CD4-positive, CD25-positive, alpha-beta regulatory T cell (primary cell): ENCODE results near the gene GSTA2. TPM values are rescaled to one million over a fixed set of nuclear protein-coding genes. Genes with fewer than 3 reads are reported as not detected.
"Not testable (repeated sequence)": the region's sequence is repeated elsewhere in the genome, so short reads cannot be mapped to it uniquely, and the experiment has no call there.

Source experiments
- ATAC-seq, 2 donors: fragments of 150-1000 bp; cut with Tn5 transposase; one replicate each; pipeline ENCODE4 v1.10.0; 2021; ENCODE audit warnings: low read depth in 2 of 2, moderate number of reproducible peaks in 2 of 2, moderate library complexity in 1 of 2
- DNase-seq, 3 donors: peaks; one replicate each; pipeline versions ENCODE4 v3.0.0 to v3.0.0-alpha.2; 2012 to 2022; ENCODE audit warnings: mixed read lengths in 1 of 3
- H3K27ac ChIP-seq: one replicate; pipeline ENCODE4 v1.7.0; 2013; ENCODE audit warnings: mild to moderate bottlenecking, low read length; ENCODE audit not compliant: insufficient read depth, poor library complexity, severe bottlenecking
- H3K27me3 ChIP-seq: one replicate; pipeline ENCODE4 v1.7.0; 2013; ENCODE audit warnings: low read length; ENCODE audit not compliant: control insufficient read depth, insufficient read depth
- H3K36me3 ChIP-seq: one replicate; pipeline ENCODE4 v1.7.0; 2013; ENCODE audit warnings: mild to moderate bottlenecking, low read length, moderate library complexity; ENCODE audit not compliant: control insufficient read depth, insufficient read depth
- H3K4me1 ChIP-seq: 2 replicates; pipeline ENCODE4 v1.7.0; 2013; ENCODE audit warnings: mild to moderate bottlenecking, low read length; ENCODE audit not compliant: insufficient read depth, control insufficient read depth, poor library complexity, severe bottlenecking
- H3K4me3 ChIP-seq: one replicate; pipeline ENCODE4 v1.7.0; 2013; ENCODE audit warnings: low read depth, mild to moderate bottlenecking, low read length, moderate library complexity
- H3K9me3 ChIP-seq, 2 experiments: 1 replicate in 1 of 2; 2 replicates in 1 of 2; pipeline ENCODE4 v1.7.0; 2013; ENCODE audit warnings: low read length in 2 of 2, mild to moderate bottlenecking in 1 of 2, moderate library complexity in 1 of 2; ENCODE audit not compliant: control insufficient read depth in 2 of 2
- H3K27ac Mint-ChIP-seq, 3 donors: one replicate each; pipeline ENCODE4 v1.8.0; 2020 to 2022; ENCODE audit warnings: mild to moderate bottlenecking in 3 of 3, mixed read lengths in 3 of 3, moderate library complexity in 2 of 3
- H3K27me3 Mint-ChIP-seq: one replicate; pipeline ENCODE4 v1.8.0; 2022; ENCODE audit warnings: mild to moderate bottlenecking, mixed read lengths
- H3K36me3 Mint-ChIP-seq: one replicate; pipeline ENCODE4 v1.8.0; 2020; ENCODE audit warnings: mixed read lengths
- H3K4me1 Mint-ChIP-seq, 4 donors: one replicate each; pipeline ENCODE4 v1.8.0; 2020 to 2022; ENCODE audit warnings: mixed read lengths in 4 of 4, mild to moderate bottlenecking in 1 of 4
- H3K4me3 Mint-ChIP-seq, 4 donors: one replicate each; pipeline ENCODE4 v1.8.0; 2020 to 2022; ENCODE audit warnings: mild to moderate bottlenecking in 4 of 4, mixed read lengths in 4 of 4, moderate library complexity in 3 of 4
- H3K9me3 Mint-ChIP-seq, 7 donors: one replicate each; pipeline ENCODE4 v1.8.0; 2020 to 2022; ENCODE audit warnings: mixed read lengths in 7 of 7, mild to moderate bottlenecking in 3 of 7, moderate library complexity in 2 of 7
- polyA plus RNA-seq, 4 donors: library from polyadenylated mRNA; unstranded; fragments of 300-500 nt; fragmentation: Illumina TruSeq; gene quantifications; one replicate each; pipeline ENCODE4 v1.2.3, GENCODE V29; 2021
- total RNA-seq: library from RNA; stranded (reverse); gene quantifications from one replicate; pipeline ENCODE4 v1.2.3, GENCODE V29; 2022

GSTA2 gene
- total and polyA plus RNA-seq, 5 donors from 2014 or later, result not detected

GRCh38 chr6:52776711-52777351 lies 13.6 kb upstream of the GSTA2 start:
- not testable (repeated sequence) for H3K27ac ChIP-seq, ATAC-seq, H3K36me3 ChIP-seq, DNase-seq, H3K4me1 ChIP-seq, H3K4me3 Mint-ChIP-seq, H3K27me3 ChIP-seq, H3K9me3 Mint-ChIP-seq, H3K4me3 ChIP-seq, H3K27me3 Mint-ChIP-seq, H3K27ac Mint-ChIP-seq, H3K9me3 ChIP-seq, H3K4me1 Mint-ChIP-seq, H3K36me3 Mint-ChIP-seq

- not testable (repeated sequence) for H3K9me3 ChIP-seq, H3K4me1 ChIP-seq, H3K36me3 Mint-ChIP-seq, H3K4me3 ChIP-seq, H3K27ac Mint-ChIP-seq, H3K4me3 Mint-ChIP-seq, H3K27ac ChIP-seq, H3K36me3 ChIP-seq, H3K27me3 Mint-ChIP-seq, H3K27me3 ChIP-seq, ATAC-seq, H3K9me3 Mint-ChIP-seq, H3K4me1 Mint-ChIP-seq, DNase-seq
Measured at GRCh38 chr6:52769399-52769798, 6.1 kb upstream of the GSTA2 start.

GRCh38 chr6:52767658-52768057 lies 4.4 kb upstream of the GSTA2 start:
- not testable (repeated sequence) for H3K4me3 ChIP-seq, H3K27me3 ChIP-seq, ATAC-seq, H3K4me1 Mint-ChIP-seq, H3K36me3 ChIP-seq, H3K9me3 Mint-ChIP-seq, H3K27ac Mint-ChIP-seq, H3K36me3 Mint-ChIP-seq, H3K4me1 ChIP-seq, H3K27ac ChIP-seq, H3K27me3 Mint-ChIP-seq, H3K4me3 Mint-ChIP-seq, H3K9me3 ChIP-seq, DNase-seq

GRCh38 chr6:52761673-52762491 lies 1.4 kb downstream of the GSTA2 start:
- H3K27ac Mint-ChIP-seq, H3K4me3 Mint-ChIP-seq, H3K9me3 Mint-ChIP-seq, H3K27ac ChIP-seq, H3K4me3 ChIP-seq, ATAC-seq, H3K4me1 ChIP-seq, H3K27me3 ChIP-seq, H3K36me3 Mint-ChIP-seq, H3K9me3 ChIP-seq, H3K36me3 ChIP-seq, DNase-seq, H3K4me1 Mint-ChIP-seq: not testable (repeated sequence)
- H3K27me3 Mint-ChIP-seq, result peaks cover 20% of the 10 kb centered on the region

GRCh38 chr6:52760105-52760765 lies 3.0 kb downstream of the GSTA2 start:
- H3K36me3 Mint-ChIP-seq, result no peaks in the 10 kb centered on the region
- H3K4me1 ChIP-seq, result no peaks in the 10 kb centered on the region
- H3K27ac Mint-ChIP-seq, result no peak overlapping the region
- DNase-seq (no peak), ATAC-seq (no peak)
- H3K4me1 Mint-ChIP-seq, result no peaks in the 10 kb centered on the region
- no peaks in the 10 kb centered on the region for H3K9me3 ChIP-seq
- H3K27me3 ChIP-seq, result no peaks in the 10 kb centered on the region
- H3K9me3 Mint-ChIP-seq, result peaks cover 0 to 2% (median 0%) of the 10 kb centered on the region in 7 donors
- no peak overlapping the region for H3K4me3 Mint-ChIP-seq
- no peaks in the 10 kb centered on the region for H3K36me3 ChIP-seq
- H3K4me3 ChIP-seq, result no peak overlapping the region
- peaks cover 23% of the 10 kb centered on the region for H3K27me3 Mint-ChIP-seq
- no peak overlapping the region for H3K27ac ChIP-seq

GRCh38 chr6:52759085-52759484 lies 4.2 kb downstream of the GSTA2 start:
- Histone ChIP-seq H3K27ac (no peak overlapping the region), H3K4me3 (no peak overlapping the region), H3K36me3 (no peaks in the 10 kb centered on the region), H3K27me3 (no peaks in the 10 kb centered on the region), H3K4me1 (no peaks in the 10 kb centered on the region), H3K9me3 (no peaks in the 10 kb centered on the region)
- peaks cover 26% of the 10 kb centered on the region for H3K27me3 Mint-ChIP-seq
- no peak overlapping the region for H3K4me3 Mint-ChIP-seq
- peaks cover 0 to 2% (median 0%) of the 10 kb centered on the region in 7 donors for H3K9me3 Mint-ChIP-seq
- peak overlapping the region in 1 of 3 donors; percentile 27 for H3K27ac Mint-ChIP-seq
- no peaks in the 10 kb centered on the region for H3K36me3 Mint-ChIP-seq
- no peaks in the 10 kb centered on the region for H3K4me1 Mint-ChIP-seq
- no peak for ATAC-seq
- DNase-seq, result no peak

GRCh38 chr6:52757651-52758338 lies 5.5 kb downstream of the GSTA2 start:
- ATAC-seq, H3K27ac ChIP-seq, H3K9me3 ChIP-seq, H3K27ac Mint-ChIP-seq, H3K9me3 Mint-ChIP-seq, H3K4me3 Mint-ChIP-seq, H3K4me1 Mint-ChIP-seq, H3K4me3 ChIP-seq, DNase-seq, H3K27me3 ChIP-seq, H3K4me1 ChIP-seq, H3K36me3 ChIP-seq, H3K36me3 Mint-ChIP-seq: not testable (repeated sequence)
- H3K27me3 Mint-ChIP-seq, result peaks cover 34% of the 10 kb centered on the region
